ENCODE results near the gene UBE2S.
A peak's percentile ranks its signal among the peaks of the same experiment; 100 is the strongest.
"Not testable (repeated sequence)": the region's sequence is repeated elsewhere in the genome, so short reads cannot be mapped to it uniquely, and the experiment has no call there.

UBE2S gene

GRCh38 chr19:55406091-55406825 lies 1.3 kb downstream of the UBE2S start:
- DNase-seq (ENCODE audit: low spot score): no peak

- no peak for DNase-seq (ENCODE audit: low spot score)
These were observed 1.9 kb downstream of the UBE2S start for GRCh38 chr19:55405638-55406037.

GRCh38 chr19:55402509-55402908 lies 5.1 kb downstream of the UBE2S start:
- no peak for DNase-seq (ENCODE audit: low spot score)

GRCh38 chr19:55401390-55401789 lies 6.2 kb downstream of the UBE2S start:
- not testable (repeated sequence) for DNase-seq (ENCODE audit: low spot score)

GRCh38 chr19:55400281-55401087 lies 7.1 kb downstream of the UBE2S start:
- no peak for DNase-seq (ENCODE audit: low spot score)

GRCh38 chr19:55398200-55398925 lies 9.2 kb downstream of the UBE2S start:
- DNase-seq (ENCODE audit: low spot score): no peak

- DNase-seq (ENCODE audit: low spot score): no peak
These were observed 14.5 kb downstream of the UBE2S start for GRCh38 chr19:55392820-55393761.

GRCh38 chr19:55391702-55392615 lies 15.6 kb downstream of the UBE2S start:
- no peak for DNase-seq (ENCODE audit: low spot score)

- no peak for DNase-seq (ENCODE audit: low spot score)
These were observed 16.4 kb downstream of the UBE2S start for GRCh38 chr19:55391191-55391670.

GRCh38 chr19:55390461-55390880 lies 17.1 kb downstream of the UBE2S start:
- no peak for DNase-seq (ENCODE audit: low spot score)

GRCh38 chr19:55389386-55390317 lies 17.9 kb downstream of the UBE2S start:
- peak; percentile 1 for DNase-seq (ENCODE audit: low spot score)

- DNase-seq (ENCODE audit: low spot score): no peak
These were observed 19.7 kb downstream of the UBE2S start for GRCh38 chr19:55387736-55388497.

- DNase-seq (ENCODE audit: low spot score): peak; percentile 69
These were observed 21.1 kb downstream of the UBE2S start for GRCh38 chr19:55386493-55386971.

- DNase-seq (ENCODE audit: low spot score): peak; percentile 98
These were observed 21.7 kb downstream of the UBE2S start, which contains the start of gene RPL28 for GRCh38 chr19:55385724-55386492. Gene RPL28 (plus strand): TSS chr19:55385932. CDS start chr19:55386358, 426 bp downstream.

GRCh38 chr19:55384920-55385723 lies 22.5 kb downstream of the UBE2S start:
- DNase-seq (ENCODE audit: low spot score): peak; percentile 96

Data from kidney tubule cell (primary cell).